GM12878 (cell line): ENCODE measurements around the gene AGBL1. TPM values are rescaled to one million over a fixed set of nuclear protein-coding genes. Genes with fewer than 3 reads are reported as not detected.

Experiments used
- ATAC-seq: fragments of 200-7000 bp; cut with Tn5 transposase; 3 replicates; pipeline ENCODE4 v1.9.1; 2020; ENCODE audit warnings: mild to moderate bottlenecking, moderate library complexity
- BruUV-seq: library from RNA; stranded (reverse); fragments of 400-500 nt; replicated peaks from 2 replicates; lab custom pipeline; 2021; lab: Mats Ljungman, UMichigan
- CTCF ChIA-PET: fragments of 300-600 bp; sonication (Branson Sonifier 250); formaldehyde crosslinking; extraction: SDS; loops from one replicate; lab custom pipeline; 2021; ENCODE audit warnings: inconsistent platforms; lab: Yijun Ruan, JAX
- POLR2A ChIA-PET: fragments of 350-600 bp; formaldehyde crosslinking; extraction: SDS; loops from one replicate; lab custom pipeline; 2021; ENCODE audit warnings: inconsistent platforms; lab: Charles Lee
- RAD21 ChIA-PET: fragments of 300-600 bp; sonication (Branson Sonifier 250); formaldehyde crosslinking; loops from one replicate; lab custom pipeline; 2023; ENCODE audit warnings: antibody characterized with exemption; ENCODE audit not compliant: unreplicated experiment; lab: Charles Lee
- SMC1A ChIA-PET: fragments of 300-600 bp; sonication (Branson Sonifier 250); formaldehyde crosslinking; loops from one replicate; lab custom pipeline; 2023; ENCODE audit not compliant: unreplicated experiment, uncharacterized antibody; lab: Charles Lee
- DNase-seq: peaks from one replicate; pipeline ENCODE4 v3.0.0-alpha.2; 2011; ENCODE audit warnings: low read depth, low spot score
- FAIRE-seq: peaks from 3 replicates; lab custom pipeline; 2011; peaks lifted over from hg19 to GRCh38; lab: Jason Lieb, UNC
- H2AFZ ChIP-seq: 2 replicates; pipeline ENCODE4 v1.6.0; 2011; ENCODE audit warnings: low read depth, low read length, control low read depth; ENCODE audit not compliant: control insufficient read depth
- H3K27ac ChIP-seq: 2 replicates; pipeline ENCODE4 v1.5.1; 2011; ENCODE audit warnings: control low read depth; ENCODE audit not compliant: control insufficient read depth, insufficient read depth
- H3K27me3 ChIP-seq, 2 experiments: replicated peaks in 1 of 2; 2 replicates each; pipeline versions ENCODE4 v1.6.0 to v1.6.1; 2011; ENCODE audit warnings: low read length in 1 of 2; ENCODE audit not compliant: control insufficient read depth in 2 of 2, insufficient read depth in 2 of 2
- H3K36me3 ChIP-seq, 2 experiments: 2 replicates each; pipeline ENCODE4 v1.5.1; 2011; ENCODE audit warnings: low read length in 1 of 2; ENCODE audit not compliant: control insufficient read depth in 2 of 2, insufficient read depth in 2 of 2
- H3K4me1 ChIP-seq: 2 replicates; pipeline ENCODE4 v1.6.1; 2011; ENCODE audit warnings: mild to moderate bottlenecking, low read length, moderate library complexity, mixed read lengths; ENCODE audit not compliant: control insufficient read depth, insufficient read depth
- H3K4me2 ChIP-seq: 2 replicates; pipeline ENCODE4 v1.6.0; 2011; ENCODE audit warnings: control low read depth; ENCODE audit not compliant: control insufficient read depth, insufficient read depth
- H3K4me3 ChIP-seq: fragments of 200-600 bp; sonication (generic); 2 replicates; pipeline ENCODE4 v1.5.1; 2016
- H3K79me2 ChIP-seq: 2 replicates; pipeline ENCODE4 v1.6.0; 2011; ENCODE audit warnings: low read length; ENCODE audit not compliant: control insufficient read depth, insufficient read depth
- H3K9ac ChIP-seq: 2 replicates; pipeline ENCODE4 v1.8.0; 2011; ENCODE audit warnings: low read length, control low read depth, mixed read lengths; ENCODE audit not compliant: control insufficient read depth, insufficient read depth
- H3K9me3 ChIP-seq: replicated peaks from 3 replicates; pipeline ENCODE4 v1.5.1; 2011; ENCODE audit warnings: mild to moderate bottlenecking, low read length; ENCODE audit not compliant: control insufficient read depth, insufficient read depth
- H4K20me1 ChIP-seq: 2 replicates; pipeline ENCODE4 v1.6.0; 2011; ENCODE audit not compliant: control insufficient read depth, insufficient read depth
- CBFB ChIP-seq: IDR thresholded peaks from 2 replicates; pipeline ENCODE4 v1.6.1; 2016; ENCODE audit warnings: antibody characterized with exemption, low read depth
- CBX3 ChIP-seq: fragments of 200-600 bp; sonication (generic); IDR thresholded peaks from 2 replicates; pipeline ENCODE4 v1.6.1; 2016; ENCODE audit warnings: low read depth, borderline replicate concordance
- EGR1 ChIP-seq, 2 experiments: IDR thresholded peaks; 1 replicate in 1 of 2; 2 replicates in 1 of 2; pipeline ENCODE4 v1.6.1; 2011 to 2012; ENCODE audit warnings: low read depth in 2 of 2, low read length in 2 of 2, borderline replicate concordance in 1 of 2, mild to moderate bottlenecking in 1 of 2, moderate library complexity in 1 of 2
- GATAD2B ChIP-seq: fragments of 450-650 bp; conservative IDR thresholded peaks from 2 replicates; pipeline ENCODE4 v1.6.1; 2017; ENCODE audit warnings: low read depth, mild to moderate bottlenecking, moderate library complexity
- IKZF2 ChIP-seq, 2 experiments: fragments of 450-650 bp; IDR thresholded peaks; 2 replicates each; pipeline ENCODE4 v1.6.1; 2017; ENCODE audit warnings: mild to moderate bottlenecking in 2 of 2, moderate library complexity in 2 of 2
- RAD51 ChIP-seq: fragments of 450-650 bp; IDR thresholded peaks from 2 replicates; pipeline ENCODE4 v1.6.1; 2016; ENCODE audit warnings: moderate library complexity, mild to moderate bottlenecking, inconsistent platforms
- SIX5 ChIP-seq: IDR thresholded peaks from 2 replicates; pipeline ENCODE4 v1.6.1; 2011; ENCODE audit warnings: mild to moderate bottlenecking, low read depth, low read length, moderate library complexity; ENCODE audit not compliant: severe bottlenecking
- TCF3 ChIP-seq: IDR thresholded peaks from 2 replicates; pipeline ENCODE4 v1.6.1; 2012; ENCODE audit warnings: low read depth, mild to moderate bottlenecking, low read length, borderline replicate concordance; ENCODE audit not compliant: insufficient read depth
- ZNF24 ChIP-seq: fragments of 450-650 bp; IDR thresholded peaks from 2 replicates; pipeline ENCODE4 v1.6.1; 2017; ENCODE audit warnings: antibody characterized with exemption, mild to moderate bottlenecking
- WGBS: methylation state at CpG from one replicate; pipeline ENCODE4 v1.1.6; 2016; ENCODE audit warnings: low lambda C conversion rate; ENCODE audit not compliant: insufficient replicate concordance, insufficient coverage; ENCODE audit errors: missing lambda C conversion rate; 5-methylcytosine and 5-hydroxymethylcytosine counted together
- in situ Hi-C: fragments of 300-500 bp; cut with MboI; formaldehyde crosslinking; loops from 9 replicates; pipeline ENCODE4 v1.14.3; 2018; ENCODE audit warnings: mixed read lengths
- intact Hi-C: fragments of 100-400 bp; cut with micrococcal nuclease; formaldehyde crosslinking; loops from one replicate; pipeline ENCODE4 v1.14.2; 2022; ENCODE audit not compliant: unreplicated experiment
- polyA plus RNA-seq, 11 experiments: library from polyadenylated mRNA; depleted of rRNA in 4 of 11; unstranded in 6 of 11; stranded (reverse) in 5 of 11; fragments of >200 nt; fragmentation: Nextera tagmentation in 4 of 11; fragmentation: Illumina TruSeq in 1 of 11; extraction: Ambion mirVana in 4 of 11; extraction: Trizol in 1 of 11; gene quantifications; 1 replicate in 1 of 11; 2 replicates in 10 of 11; pipeline versions ENCODE4 v1.2.1 to v1.2.3, GENCODE V29; 2011 to 2016; ENCODE audit warnings: inconsistent platforms in 2 of 11, missing spikeins in 2 of 11, low read depth in 1 of 11
- total RNA-seq, 4 experiments: library from RNA; depleted of rRNA in 3 of 4; stranded (reverse); fragments of >200 nt in 3 of 4; fragmentation: Illumina TruSeq in 1 of 4; extraction: Trizol in 1 of 4; gene quantifications; 2 replicates each; pipeline versions ENCODE4 v1.2.1 to v1.2.3, GENCODE V29; 2013 to 2021
- TF ChIP-seq, protein P1 (sequence below): fragments of 450-650 bp; IDR thresholded peaks from 2 replicates; pipeline ENCODE4 v1.6.1; 2017; ENCODE audit warnings: borderline replicate concordance

AGBL1 gene
- total and polyA plus RNA-seq, 10 of the 15 experiments (the other 5 are each of a cell fraction or from before 2014, with no cell fraction given), result not detected

DNA sequence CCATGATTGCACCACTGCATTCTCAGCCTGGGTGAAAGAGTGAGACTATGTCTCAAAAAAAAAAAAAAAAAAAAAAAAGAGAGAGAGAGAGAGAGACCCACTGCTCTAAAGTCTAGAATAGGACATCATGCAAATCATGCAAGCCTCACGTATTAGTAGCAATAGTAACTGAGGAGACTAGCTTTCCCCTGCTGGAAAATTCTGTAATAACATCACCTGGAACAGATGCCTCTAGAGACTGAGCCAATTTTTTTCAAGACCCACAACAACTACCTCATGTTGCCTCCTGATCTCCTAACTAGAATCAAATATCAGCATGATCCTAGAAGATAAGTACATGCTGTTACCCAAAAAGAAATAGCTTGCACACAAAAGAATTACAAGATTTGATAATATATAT lies 461.9 kb downstream of the AGBL1 start:
- no TSS peak for BruUV-seq
- no peak for ATAC-seq
- no peak for DNase-seq
- intact Hi-C loops, result no loop called here
- FAIRE-seq, result no peak
- CTCF ChIA-PET, result no interaction called here
- 53% methylated on average over 1 of the region's 1 CpG for whole genome bisulfite sequencing
- in situ Hi-C loops, result no loop called here
- POLR2A ChIA-PET, result no interaction called here
- SMC1A ChIA-PET, result no interaction called here
- Histone ChIP-seq H3K4me1 (no peaks in the 10 kb centered on the region), H3K9me3 (no peaks in the 10 kb centered on the region), H3K36me3 (no peaks in the 10 kb centered on the region), H2AFZ (no peak overlapping the region), H3K9ac (no peak overlapping the region), H4K20me1 (no peaks in the 10 kb centered on the region), H3K79me2 (no peaks in the 10 kb centered on the region), H3K27ac (no peak overlapping the region), H3K4me2 (no peak overlapping the region), H3K27me3 (no peaks in the 10 kb centered on the region), H3K4me3 (no peak overlapping the region)
- RAD21 ChIA-PET, result no interaction called here
- TF ChIP-seq, protein P1, sequence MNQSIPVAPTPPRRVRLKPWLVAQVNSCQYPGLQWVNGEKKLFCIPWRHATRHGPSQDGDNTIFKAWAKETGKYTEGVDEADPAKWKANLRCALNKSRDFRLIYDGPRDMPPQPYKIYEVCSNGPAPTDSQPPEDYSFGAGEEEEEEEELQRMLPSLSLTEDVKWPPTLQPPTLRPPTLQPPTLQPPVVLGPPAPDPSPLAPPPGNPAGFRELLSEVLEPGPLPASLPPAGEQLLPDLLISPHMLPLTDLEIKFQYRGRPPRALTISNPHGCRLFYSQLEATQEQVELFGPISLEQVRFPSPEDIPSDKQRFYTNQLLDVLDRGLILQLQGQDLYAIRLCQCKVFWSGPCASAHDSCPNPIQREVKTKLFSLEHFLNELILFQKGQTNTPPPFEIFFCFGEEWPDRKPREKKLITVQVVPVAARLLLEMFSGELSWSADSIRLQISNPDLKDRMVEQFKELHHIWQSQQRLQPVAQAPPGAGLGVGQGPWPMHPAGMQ, result no peak
- TF ChIP-seq TCF3 (no peak), CBX3 (no peak), ZNF24 (no peak), GATAD2B (no peak), EGR1 (IDR thresholded peaks at IDR 0.05; ENCODE audit: borderline replicate concordance in 1 of 2, low read depth in 2 of 2, low read length in 2 of 2) (no peak), RAD51 (no peak), SIX5 (no peak), CBFB (no peak), IKZF2 (IDR thresholded peaks at IDR 0.05) (no peak)
